IMR-90 (cell line): Measurements from ENCODE around the gene CAMTA1. TPM values are rescaled to one million over a fixed set of nuclear protein-coding genes. Genes with fewer than 3 reads are reported as not detected.

Source experiments
- ATAC-seq: fragments of 200-7000 bp; cut with Tn5 transposase; 2 replicates; pipeline ENCODE4 v1.9.1; 2020; ENCODE audit warnings: low read depth, mild to moderate bottlenecking, moderate library complexity
- BruUV-seq: library from RNA; stranded (reverse); fragments of 400-500 nt; replicated peaks from 2 replicates; lab custom pipeline; 2021; lab: Mats Ljungman, UMichigan
- CTCF ChIA-PET: fragments of 300-600 bp; formaldehyde crosslinking; extraction: SDS; loops from one replicate; lab custom pipeline; 2021; ENCODE audit warnings: antibody characterized with exemption; lab: Yijun Ruan, JAX
- POLR2A ChIA-PET: fragments of 300-600 bp; sonication (Branson Sonifier 250); formaldehyde crosslinking; loops from one replicate; lab custom pipeline; 2022; ENCODE audit warnings: antibody characterized with exemption; ENCODE audit not compliant: unreplicated experiment; lab: Charles Lee
- DNase-seq: peaks from one replicate; pipeline ENCODE4 v3.0.0; 2013
- H2AFZ ChIP-seq: replicated peaks from 2 replicates; pipeline ENCODE3; 2013; ENCODE audit warnings: low read length, mild to moderate bottlenecking; ENCODE audit not compliant: poor library complexity
- H2AK5ac ChIP-seq: 2 replicates; pipeline ENCODE4 v1.6.1; 2013; ENCODE audit warnings: low read depth, low read length, inconsistent platforms
- H2AK9ac ChIP-seq: replicated peaks from 2 replicates; pipeline ENCODE3; 2013; ENCODE audit warnings: mild to moderate bottlenecking, low read depth, low read length, moderate library complexity; ENCODE audit not compliant: poor library complexity
- H2BK120ac ChIP-seq: 2 replicates; pipeline ENCODE4 v1.6.1; 2013; ENCODE audit warnings: low read depth, low read length, inconsistent platforms
- H2BK15ac ChIP-seq: 3 replicates; pipeline ENCODE4 v1.6.1; 2013; ENCODE audit warnings: low read depth, low read length, inconsistent platforms
- H2BK20ac ChIP-seq: 2 replicates; pipeline ENCODE4 v1.6.1; 2013; ENCODE audit warnings: low read depth, mild to moderate bottlenecking, inconsistent platforms, low read length, moderate library complexity
- H2BK5ac ChIP-seq: 2 replicates; pipeline ENCODE4 v1.6.1; 2013; ENCODE audit warnings: mild to moderate bottlenecking, low read depth, low read length, inconsistent platforms; ENCODE audit not compliant: poor library complexity, severe bottlenecking
- H3K14ac ChIP-seq: replicated peaks from 2 replicates; pipeline ENCODE4 v1.6.1; 2013; ENCODE audit warnings: low read depth, low read length, inconsistent platforms
- H3K18ac ChIP-seq: 2 replicates; pipeline ENCODE4 v1.6.1; 2013; ENCODE audit warnings: low read depth, low read length, control low read depth
- H3K23ac ChIP-seq: 2 replicates; pipeline ENCODE4 v1.6.1; 2013; ENCODE audit warnings: low read depth, low read length, inconsistent platforms
- H3K27ac ChIP-seq: 2 replicates; pipeline ENCODE4 v1.5.1; 2013; ENCODE audit warnings: mild to moderate bottlenecking, control low read depth, low read length; ENCODE audit not compliant: insufficient read depth
- H3K27me3 ChIP-seq: 2 replicates; pipeline ENCODE4 v1.6.1; 2013; ENCODE audit warnings: low read length; ENCODE audit not compliant: control insufficient read depth, insufficient read depth
- H3K36me3 ChIP-seq: 2 replicates; pipeline ENCODE4 v1.6.1; 2013; ENCODE audit warnings: low read length, mixed read lengths; ENCODE audit not compliant: control insufficient read depth, insufficient read depth
- H3K4ac ChIP-seq: 2 replicates; pipeline ENCODE4 v1.6.1; 2013; ENCODE audit warnings: low read depth, low read length, inconsistent platforms
- H3K4me1 ChIP-seq: 2 replicates; pipeline ENCODE4 v1.6.1; 2013; ENCODE audit warnings: low read length, mixed read lengths; ENCODE audit not compliant: control insufficient read depth, insufficient read depth
- H3K4me2 ChIP-seq: 2 replicates; pipeline ENCODE4 v1.6.1; 2013; ENCODE audit warnings: low read depth, mild to moderate bottlenecking, control low read depth, low read length, moderate library complexity
- H3K4me3 ChIP-seq: 2 replicates; pipeline ENCODE4 v1.5.1; 2013; ENCODE audit warnings: low read depth, mild to moderate bottlenecking, control low read depth, low read length, moderate library complexity; ENCODE audit not compliant: insufficient read depth
- H3K56ac ChIP-seq: 2 replicates; pipeline ENCODE4 v1.6.1; 2013; ENCODE audit warnings: low read length, inconsistent platforms; ENCODE audit not compliant: insufficient read depth; ENCODE audit errors: extremely low read depth
- H3K79me1 ChIP-seq, 2 experiments: 2 replicates each; pipeline ENCODE4 v1.6.1; 2013; ENCODE audit warnings: low read length in 2 of 2, inconsistent platforms in 1 of 2, low read depth in 1 of 2
- H3K9ac ChIP-seq: 2 replicates; pipeline ENCODE4 v1.6.1; 2013; ENCODE audit warnings: low read depth, low read length, control low read depth
- H3K9me1 ChIP-seq: 2 replicates; pipeline ENCODE4 v1.6.1; 2013; ENCODE audit warnings: low read length, inconsistent platforms; ENCODE audit not compliant: insufficient read depth
- H3K9me3 ChIP-seq: 2 replicates; pipeline ENCODE4 v1.6.1; 2013; ENCODE audit warnings: low read length; ENCODE audit not compliant: control insufficient read depth, insufficient read depth
- H4K20me1 ChIP-seq: 2 replicates; pipeline ENCODE4 v1.6.1; 2013; ENCODE audit warnings: low read length, inconsistent platforms; ENCODE audit not compliant: insufficient read depth
- H4K5ac ChIP-seq: 2 replicates; pipeline ENCODE4 v1.6.1; 2013; ENCODE audit warnings: mild to moderate bottlenecking, low read depth, low read length, control low read depth
- H4K8ac ChIP-seq, 2 experiments: 2 replicates each; pipeline ENCODE4 v1.6.1; 2013; ENCODE audit warnings: low read depth in 2 of 2, low read length in 2 of 2, control low read depth in 1 of 2, inconsistent platforms in 1 of 2
- H4K91ac ChIP-seq: 2 replicates; pipeline ENCODE4 v1.6.1; 2013; ENCODE audit warnings: low read depth, low read length, inconsistent platforms; ENCODE audit not compliant: insufficient read depth
- FOS ChIP-seq: fragments of 150-350 bp; IDR thresholded peaks from 2 replicates; pipeline ENCODE4 v1.6.1; 2016; ENCODE audit warnings: low read depth, low read length
- RAD21 ChIP-seq: IDR thresholded peaks from 2 replicates; pipeline ENCODE4 v1.6.1; 2012; ENCODE audit warnings: low read length, improper control_type of control experiment
- RFX5 ChIP-seq: IDR thresholded peaks from 2 replicates; pipeline ENCODE4 v1.8.0; 2012; ENCODE audit warnings: low read depth, mild to moderate bottlenecking, low read length, moderate library complexity
- SMC3 ChIP-seq: fragments of 150-350 bp; IDR thresholded peaks from 2 replicates; pipeline ENCODE4 v1.6.1; 2016; ENCODE audit warnings: low read depth, mild to moderate bottlenecking, antibody characterized with exemption, low read length, moderate library complexity
- USF2 ChIP-seq: fragments of 150-350 bp; IDR thresholded peaks from 2 replicates; pipeline ENCODE4 v1.6.1; 2017; ENCODE audit warnings: mild to moderate bottlenecking, antibody characterized with exemption, low read length, low read depth
- WGBS, 2 experiments: methylation state at CpG; one replicate each; pipeline versions ENCODE4 v1.1.5 to v1.1.7; 2013; ENCODE audit warnings: missing lambda C conversion rate in 2 of 2; ENCODE audit not compliant: insufficient read length in 1 of 2; ENCODE audit errors: extremely low coverage in 2 of 2; 5-methylcytosine and 5-hydroxymethylcytosine counted together
- dilution Hi-C: fragments of 300-500 bp; cut with HindIII; formaldehyde crosslinking; loops from one replicate; pipeline ENCODE4 v1.14.3; 2018; ENCODE audit warnings: low sequenced_read_pairs; ENCODE audit not compliant: unreplicated experiment
- in situ Hi-C: fragments of 300-500 bp; cut with MboI; formaldehyde crosslinking; loops from 3 replicates; pipeline ENCODE4 v1.14.3; 2019; ENCODE audit warnings: low sequenced_read_pairs, inconsistent platforms, mixed read lengths
- intact Hi-C: fragments of 100-400 bp; cut with micrococcal nuclease; formaldehyde crosslinking; loops from 2 replicates; pipeline ENCODE4 v1.10.0; 2022
- polyA plus RNA-seq, 3 experiments: library from polyadenylated mRNA; depleted of rRNA; stranded (reverse); fragments of >200 nt; gene quantifications; 2 replicates each; pipeline ENCODE4 v1.2.3, GENCODE V29; 2012; ENCODE audit warnings: low replicate concordance in 1 of 3
- total RNA-seq: library from RNA; depleted of rRNA; stranded (reverse); fragments of >200 nt; gene quantifications from 2 replicates; pipeline ENCODE4 v1.2.3, GENCODE V29; 2012

Gene CAMTA1
- total and polyA plus RNA-seq, 2 of the 4 experiments (the other 2 are of a cell fraction) = 35.5 to 74.3 TPM

DNA sequence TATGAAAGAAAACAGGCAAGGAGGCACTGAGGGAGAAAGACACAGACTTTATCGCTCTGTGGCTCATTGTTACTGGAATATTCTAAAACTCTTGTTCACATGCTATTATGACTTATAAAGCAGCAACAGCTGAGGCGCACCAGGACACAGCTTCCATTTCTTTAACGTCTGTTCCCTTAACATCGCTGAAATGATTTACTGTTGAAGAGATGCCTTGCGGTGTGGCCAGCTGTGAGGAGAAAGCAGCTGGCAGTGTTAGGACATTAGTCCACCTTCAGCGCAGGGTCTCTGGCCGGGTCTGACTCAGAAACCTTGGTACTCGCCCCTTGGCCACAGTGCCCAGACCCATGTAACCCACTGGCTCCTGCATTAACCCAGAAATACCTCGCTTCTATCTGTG lies 995.7 kb downstream of the CAMTA1 start:
- Histone ChIP-seq H4K5ac (no peak overlapping the region), H2AFZ (no peak overlapping the region), H4K20me1 (no peaks in the 10 kb centered on the region; the same call in 1 of the 2 replicates), H3K18ac (no peak overlapping the region), H3K36me3 (peaks cover 23% of the 10 kb centered on the region), H4K91ac (no peak overlapping the region), H2AK9ac (no peak overlapping the region), H3K9me3 (no peaks in the 10 kb centered on the region), H2BK120ac (no peak overlapping the region), H3K4ac (no peak overlapping the region), H3K4me1 (peaks cover 7% of the 10 kb centered on the region; the same call in 1 of the 2 replicates), H3K79me1 (peaks cover 17 to 27% of the 10 kb centered on the region in 2 experiments; a peak in 3 of 4 replicates), H3K9ac (no peak overlapping the region), H4K8ac (no peak overlapping the region), H2BK20ac (no peak overlapping the region), H3K14ac (no peak overlapping the region), H3K27me3 (no peaks in the 10 kb centered on the region), H3K9me1 (no peaks in the 10 kb centered on the region), H3K4me3 (no peak overlapping the region), H2BK15ac (no peak overlapping the region), H3K23ac (no peak overlapping the region), H3K4me2 (no peak overlapping the region), H2BK5ac (no peak overlapping the region), H2AK5ac (no peak overlapping the region), H3K27ac (no peak overlapping the region), H3K56ac (no peak overlapping the region)
- no peak for TF ChIP-seq FOS
- no peak for TF ChIP-seq USF2
- TF ChIP-seq RFX5 = no peak
- no peak for TF ChIP-seq SMC3
- TF ChIP-seq RAD21 = no peak
- ChIA-PET CTCF (no interaction called here), POLR2A (interaction anchor here (0.6 kb wide), 1 partner anchor 160 kb away, joined by 3 read pairs; no protein-coding TSS in a partner anchor)
- BruUV-seq = no TSS peak
- intact Hi-C loops = loop anchor here (5.0 kb wide), 1 partner anchor 121 kb away; no protein-coding TSS in a partner anchor
- WGBS, 2 experiments = 100% methylated on average over 3 of the region's 9 CpGs; no CpG with 5 or more reads in 1 of the 2 experiments
- DNase-seq (no peak), ATAC-seq (no peak)
- dilution Hi-C loops = no loop called here
- in situ Hi-C loops = no loop called here
